GM19463 (cell line): ENCODE data around the gene KCTD17.

Experiments
- ATAC-seq: cut with Tn5 transposase; IDR thresholded peaks from one replicate; pipeline ENCODE4 v1.9.1; 2021; ENCODE audit warnings: mild to moderate bottlenecking, moderate library complexity; ENCODE audit not compliant: unreplicated experiment

Gene KCTD17

GRCh38 chr22:37072673-37073072 lies 21.1 kb downstream of the KCTD17 start:
- ATAC-seq: no peak

DNA sequence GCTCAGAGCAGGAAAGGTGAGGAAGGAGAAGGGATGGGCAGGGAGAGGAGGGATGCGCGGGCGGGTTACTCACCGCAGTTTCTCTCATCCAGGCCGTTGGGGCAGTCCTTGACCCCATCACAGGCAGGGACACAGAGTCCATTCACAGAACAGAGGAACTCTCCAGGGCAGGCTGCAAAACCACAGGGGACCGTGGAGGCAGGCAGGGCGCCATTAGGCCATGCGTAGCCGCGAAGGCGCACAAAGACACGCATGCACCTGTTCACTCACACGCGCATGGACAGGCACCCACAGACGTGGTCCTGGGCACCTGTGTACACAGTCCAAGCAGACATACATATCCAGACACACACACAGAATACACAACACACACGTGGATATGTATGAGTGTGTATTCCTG lies 23.0 kb downstream of the KCTD17 start:
- ATAC-seq: no peak

GRCh38 chr22:37075046-37075445 lies 23.5 kb downstream of the KCTD17 start:
- ATAC-seq: no peak

GRCh38 chr22:37075822-37076433 lies 24.4 kb downstream of the KCTD17 start:
- no peak for ATAC-seq

DNA sequence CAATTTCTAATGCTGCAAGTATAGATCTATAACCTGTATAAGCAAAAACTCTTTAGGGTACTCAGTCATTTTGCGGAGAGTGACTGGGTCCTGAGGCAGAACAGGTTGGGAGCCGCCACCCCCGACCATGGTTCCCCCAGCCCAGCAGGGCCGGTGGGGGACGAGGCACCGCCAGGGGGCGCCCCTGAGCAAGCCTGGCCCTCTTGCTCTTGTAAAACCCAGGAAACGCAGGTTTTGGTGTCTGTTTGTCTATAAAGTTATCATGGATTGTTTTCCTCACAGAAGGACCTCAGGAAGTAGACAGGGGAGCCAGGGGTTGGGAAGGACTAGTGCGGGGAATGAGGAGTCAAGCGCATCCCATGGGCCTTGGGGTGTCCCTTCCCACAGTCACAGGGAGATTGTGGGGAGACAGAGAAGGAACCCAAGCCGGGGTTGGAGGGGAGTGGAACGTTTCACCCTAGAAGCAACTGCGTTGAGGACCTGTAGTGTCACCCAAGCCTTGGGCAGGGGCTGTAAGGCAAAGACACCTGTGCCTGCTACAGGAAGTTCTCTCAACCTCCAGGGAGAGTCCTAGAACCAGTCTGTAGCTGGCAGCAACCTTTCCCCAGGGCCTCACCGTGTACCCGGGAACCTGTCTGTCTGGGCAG lies 26.4 kb downstream of the KCTD17 start:
- no peak for ATAC-seq

- no peak for ATAC-seq
Observed at GRCh38 chr22:37079158-37079557, 27.6 kb downstream of the KCTD17 start.

DNA sequence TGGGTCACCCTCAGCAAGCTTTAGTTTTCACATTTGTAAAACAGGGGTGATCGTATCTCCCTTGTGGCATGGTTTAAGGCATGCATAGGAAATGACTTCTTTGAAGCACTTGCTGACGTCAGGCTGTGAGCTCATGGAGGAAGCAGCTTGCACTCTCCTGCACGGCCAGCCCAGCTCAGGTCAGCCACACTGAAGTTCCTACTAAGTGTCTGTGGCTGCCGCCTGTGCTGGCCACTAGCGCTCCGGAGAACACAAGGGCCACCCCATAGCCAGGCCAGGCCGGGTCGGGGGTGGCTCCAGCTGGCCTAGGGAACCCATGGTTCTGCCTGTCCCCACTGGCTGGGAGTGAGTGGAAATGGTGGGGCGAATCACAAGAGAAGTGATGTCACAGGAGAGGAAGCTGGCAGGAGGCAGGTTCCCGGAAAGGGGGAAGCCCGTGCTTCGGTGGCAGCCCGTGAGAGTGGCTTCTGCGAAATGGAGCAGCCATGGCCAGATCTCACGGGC lies 28.2 kb downstream of the KCTD17 start:
- no peak for ATAC-seq

GRCh38 chr22:37080438-37080837 lies 28.9 kb downstream of the KCTD17 start:
- no peak for ATAC-seq

- ATAC-seq: no peak
Observed at GRCh38 chr22:37080838-37081237, 29.3 kb downstream of the KCTD17 start.

GRCh38 chr22:37082251-37082873 lies 30.8 kb downstream of the KCTD17 start:
- ATAC-seq: no peak

GRCh38 chr22:37083914-37084313 lies 32.4 kb downstream of the KCTD17 start:
- no peak for ATAC-seq

DNA sequence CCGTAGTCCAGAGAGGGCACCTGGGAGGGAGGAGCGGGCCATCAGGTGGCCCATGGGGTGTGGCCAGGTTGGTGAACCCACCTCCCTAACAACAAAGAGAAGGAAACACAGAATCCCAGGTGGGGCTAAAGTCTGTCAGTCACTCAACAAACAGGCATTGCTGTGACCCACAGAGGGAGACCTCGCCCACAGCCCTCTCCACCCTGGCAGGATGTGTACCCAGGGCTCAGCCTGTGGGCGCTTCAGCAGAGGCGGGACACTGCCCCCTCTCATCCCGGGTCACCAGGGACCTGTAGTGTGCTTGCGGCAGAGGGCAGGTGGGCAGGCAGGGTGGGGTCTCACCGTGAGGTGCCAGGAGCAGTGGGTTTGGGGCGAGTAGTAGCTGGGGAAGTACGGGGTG lies 32.8 kb downstream of the KCTD17 start:
- no peak for ATAC-seq

DNA sequence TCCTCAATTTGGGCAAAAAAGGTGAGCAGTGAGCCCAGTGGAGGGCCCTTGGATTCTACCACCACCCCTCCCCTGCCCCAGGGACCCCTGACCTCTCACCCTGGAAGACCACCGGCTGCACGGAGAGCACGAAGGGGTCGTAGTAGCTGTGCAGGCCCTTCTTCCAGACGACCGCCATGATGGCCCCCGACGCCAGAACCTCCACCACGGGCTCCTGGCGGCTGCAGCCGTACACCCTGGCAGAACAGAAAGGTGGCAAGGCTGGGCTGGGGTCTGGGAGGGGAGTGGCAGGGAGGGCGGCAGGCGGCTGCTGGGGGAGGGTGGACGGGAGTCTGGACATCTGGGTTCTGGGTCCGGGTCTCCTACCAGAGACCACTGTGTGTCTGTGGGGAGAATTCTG lies 34.6 kb downstream of the KCTD17 start:
- ATAC-seq: no peak

DNA sequence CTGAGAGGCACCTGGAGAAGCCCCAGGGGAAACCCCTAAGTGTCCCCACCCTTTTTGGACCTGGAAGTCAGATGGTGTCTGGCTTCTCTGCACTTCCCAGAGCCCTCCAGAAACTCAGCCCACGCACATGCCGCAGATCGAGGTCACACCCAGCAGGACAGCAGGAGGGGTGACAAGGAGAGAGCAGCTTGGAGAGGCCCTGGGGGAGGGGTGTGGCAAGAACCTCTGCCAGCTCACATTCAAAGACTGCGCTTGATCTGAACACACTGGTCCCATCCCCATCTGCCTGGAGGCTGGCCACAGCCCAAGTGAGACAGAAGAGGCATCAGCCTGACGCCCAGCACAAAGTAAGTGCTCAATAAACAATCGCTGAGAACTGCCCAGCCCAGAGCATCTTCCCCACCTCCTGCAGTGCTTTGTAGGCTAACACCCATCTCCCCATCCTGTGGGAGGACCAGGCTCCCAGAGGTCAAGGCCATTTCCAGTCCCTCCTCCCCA lies 36.6 kb downstream of the KCTD17 start:
- no peak for ATAC-seq

DNA sequence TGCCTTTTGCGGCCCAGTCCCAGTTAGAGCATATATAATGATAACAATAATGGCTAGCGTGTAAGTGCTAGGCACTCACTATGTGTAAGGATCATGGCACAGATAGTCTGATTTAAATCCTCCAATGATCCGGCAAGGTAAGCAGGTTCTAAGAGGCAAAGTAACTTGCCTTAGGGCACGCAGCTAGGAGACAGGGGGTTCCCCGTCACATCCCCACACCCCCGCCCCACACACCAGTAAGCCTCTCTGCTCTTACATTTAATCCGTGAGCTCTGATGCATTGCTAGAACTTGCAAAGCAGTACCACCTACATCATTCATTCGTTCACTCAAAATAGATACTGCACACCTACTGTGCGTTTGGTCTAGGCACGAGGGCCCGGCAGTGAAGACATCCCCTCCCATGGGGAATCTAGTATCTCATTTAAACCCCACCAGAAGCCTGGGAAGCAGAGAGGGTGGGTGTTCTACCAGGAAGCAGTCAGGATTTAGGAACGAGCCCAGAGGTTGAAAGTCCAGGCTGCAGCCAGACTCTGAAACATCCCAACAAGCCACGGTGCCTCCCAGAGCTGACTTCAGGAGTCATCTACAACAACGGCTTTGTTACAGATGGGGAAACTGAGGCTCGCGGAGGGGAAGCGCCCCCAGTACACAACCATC lies 37.3 kb downstream of the KCTD17 start:
- no peak for ATAC-seq

GRCh38 chr22:37089434-37089833 lies 37.9 kb downstream of the KCTD17 start:
- no peak for ATAC-seq

DNA sequence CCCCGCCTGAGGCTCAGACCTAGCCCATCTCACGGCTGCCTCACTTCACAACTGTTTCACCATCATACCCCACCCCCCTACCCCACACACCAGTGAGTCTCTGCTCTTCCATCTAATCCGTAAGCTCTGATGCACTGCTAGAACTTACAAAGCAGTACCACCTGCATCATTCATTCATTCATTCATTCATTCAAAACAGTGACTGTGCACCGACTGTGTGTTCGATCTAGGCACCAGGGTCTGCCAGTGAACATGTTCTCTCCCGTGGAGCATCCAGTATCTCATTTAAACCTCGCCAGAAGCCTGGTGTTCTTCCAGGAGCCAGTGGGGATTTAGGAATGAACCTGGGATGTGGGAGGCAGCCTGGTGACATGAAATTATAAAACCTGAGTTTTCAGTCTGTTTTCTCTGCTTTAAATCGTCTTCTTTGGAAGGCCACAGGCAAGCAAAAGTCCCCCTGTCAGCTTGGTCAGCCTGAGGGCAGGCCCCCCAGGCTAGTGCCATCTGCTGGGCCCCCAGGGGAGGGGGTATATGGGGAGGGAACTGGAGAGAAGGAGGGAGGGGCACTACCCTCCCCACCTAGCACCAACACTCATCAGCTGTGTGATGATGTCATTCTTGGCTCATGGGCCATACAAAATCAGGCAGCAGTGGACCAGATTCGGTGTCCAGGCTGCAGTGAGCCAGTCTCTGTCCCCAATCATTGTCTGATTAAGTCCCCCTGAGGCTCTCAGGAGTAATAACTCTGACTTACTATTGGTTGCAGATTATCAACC lies 39.6 kb downstream of the KCTD17 start:
- no peak for ATAC-seq

- no peak for ATAC-seq
Observed at GRCh38 chr22:37091994-37092393, 40.5 kb downstream of the KCTD17 start.

- ATAC-seq: no peak
Observed at GRCh38 chr22:37092997-37093396, 41.5 kb downstream of the KCTD17 start.

- no peak for ATAC-seq
Observed at GRCh38 chr22:37094239-37094638, 42.7 kb downstream of the KCTD17 start.

DNA sequence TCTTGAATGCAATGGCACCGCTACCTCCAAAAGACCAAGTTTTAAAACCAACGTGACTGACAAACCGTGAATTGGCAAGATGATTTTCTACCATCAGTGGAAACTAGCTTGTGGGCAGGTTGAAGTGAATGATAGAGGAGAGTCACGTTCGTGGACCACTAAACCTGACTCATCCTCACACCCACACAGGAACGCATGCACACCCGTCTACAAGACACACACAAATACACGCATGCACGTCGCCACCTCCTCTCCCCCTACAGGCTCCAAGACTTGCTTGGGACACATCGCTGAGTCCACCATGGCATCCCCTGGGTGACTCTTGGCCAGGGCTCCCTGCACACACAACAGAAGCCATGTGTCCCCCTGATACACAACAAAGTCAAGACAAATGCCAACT lies 43.6 kb downstream of the KCTD17 start:
- no peak for ATAC-seq
